NCI-H2029 treated with DMSO at 0.1 percent for 48 hours (cell line): ENCODE results near the gene GOLGA6L9.
"Not testable (repeated sequence)": the region's sequence is repeated elsewhere in the genome, so short reads cannot be mapped to it uniquely, and the experiment has no call there.

ENCODE experiments used
- DNase-seq: peaks from one replicate; lab custom pipeline; 2025; lab: John Stamatoyannopoulos, UW

Gene GOLGA6L9

GRCh38 chr15:82429693-82430092, at the start of gene GOLGA6L9:
Gene GOLGA6L9 (plus strand): TSS chr15:82429816. CDS start chr15:82430080, 264 bp downstream.
- DNase-seq: not testable (repeated sequence)

GRCh38 chr15:82381330-82381955, 48.2 kb upstream of the GOLGA6L9 start:
- DNase-seq: not testable (repeated sequence)

GRCh38 chr15:82387209-82387608, 42.4 kb upstream of the GOLGA6L9 start:
- DNase-seq: not testable (repeated sequence)

GRCh38 chr15:82390152-82390551, 39.5 kb upstream of the GOLGA6L9 start:
- not testable (repeated sequence) for DNase-seq

- not testable (repeated sequence) for DNase-seq
Measured at GRCh38 chr15:82392077-82392476, 37.5 kb upstream of the GOLGA6L9 start.

- DNase-seq: no peak
Measured at GRCh38 chr15:82393671-82394070, 35.9 kb upstream of the GOLGA6L9 start.

- DNase-seq: not testable (repeated sequence)
Measured at GRCh38 chr15:82395788-82396187, 33.8 kb upstream of the GOLGA6L9 start.

GRCh38 chr15:82397817-82398216, 31.8 kb upstream of the GOLGA6L9 start:
- DNase-seq: no peak

GRCh38 chr15:82398785-82399184, 30.8 kb upstream of the GOLGA6L9 start:
- no peak for DNase-seq

GRCh38 chr15:82399366-82400103, 30.1 kb upstream of the GOLGA6L9 start:
- not testable (repeated sequence) for DNase-seq

GRCh38 chr15:82401918-82402317, 27.7 kb upstream of the GOLGA6L9 start:
- DNase-seq: not testable (repeated sequence)

GRCh38 chr15:82402341-82402740, 27.3 kb upstream of the GOLGA6L9 start:
- DNase-seq: not testable (repeated sequence)

- DNase-seq: not testable (repeated sequence)
Measured at GRCh38 chr15:82406211-82406610, 23.4 kb upstream of the GOLGA6L9 start.

- not testable (repeated sequence) for DNase-seq
Measured at GRCh38 chr15:82410306-82410705, 19.3 kb upstream of the GOLGA6L9 start.

GRCh38 chr15:82411595-82411994, 18.0 kb upstream of the GOLGA6L9 start:
- not testable (repeated sequence) for DNase-seq

GRCh38 chr15:82414525-82415191, 15.0 kb upstream of the GOLGA6L9 start:
- not testable (repeated sequence) for DNase-seq

GRCh38 chr15:82420516-82420915, 9.1 kb upstream of the GOLGA6L9 start:
- not testable (repeated sequence) for DNase-seq

- not testable (repeated sequence) for DNase-seq
Measured at GRCh38 chr15:82420966-82421365, 8.7 kb upstream of the GOLGA6L9 start.

- DNase-seq: not testable (repeated sequence)
Measured at GRCh38 chr15:82427117-82427516, 2.5 kb upstream of the GOLGA6L9 start.

GRCh38 chr15:82445420-82445819, 15.8 kb downstream of the GOLGA6L9 start:
- DNase-seq: not testable (repeated sequence)

GRCh38 chr15:82457336-82457735, 27.7 kb downstream of the GOLGA6L9 start:
- not testable (repeated sequence) for DNase-seq

- not testable (repeated sequence) for DNase-seq
Measured at GRCh38 chr15:82465629-82466028, 36.0 kb downstream of the GOLGA6L9 start.

GRCh38 chr15:82468205-82468604, 38.6 kb downstream of the GOLGA6L9 start:
- DNase-seq: not testable (repeated sequence)
